Esophagus squamous epithelium (tissue), 4 donors: ENCODE results near the gene MATN1.

Source experiments
- POLR2A ChIP-seq, 4 donors: fragments of 450-650 bp; IDR thresholded peaks; one replicate each; pipeline ENCODE4 v1.6.1; 2017; ENCODE audit warnings: antibody characterized with exemption in 4 of 4, mild to moderate bottlenecking in 4 of 4, moderate library complexity in 3 of 4
- TF ChIP-seq, protein P1 (sequence below), 6 experiments: fragments of 450-650 bp in 4 of 6; fragments of 200-600 bp in 2 of 6; sonication (generic) in 2 of 6; IDR thresholded peaks; one replicate each; pipeline ENCODE4 v1.5.1; 2016 to 2019; ENCODE audit warnings: antibody characterized with exemption in 6 of 6, mild to moderate bottlenecking in 4 of 6, moderate library complexity in 4 of 6

DNA sequence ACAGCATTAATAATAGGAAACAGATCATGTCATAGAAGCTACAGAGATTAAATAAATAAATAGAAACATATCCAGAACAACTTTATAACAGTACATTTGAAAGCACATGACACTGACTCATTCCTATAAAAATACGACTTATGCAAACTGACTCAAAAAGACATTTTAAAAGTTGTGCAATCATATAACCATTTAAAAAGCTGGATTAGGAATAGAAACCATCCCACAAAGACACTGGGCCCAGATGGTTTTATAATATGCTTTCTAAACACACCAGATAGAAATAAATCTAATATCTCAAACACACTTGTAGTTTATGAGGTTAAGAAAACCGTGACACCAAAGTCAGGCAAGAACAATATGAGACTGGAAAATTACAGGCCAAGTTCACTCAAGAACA, 47.6 kb downstream of the MATN1 start:
- TF ChIP-seq, protein P1, sequence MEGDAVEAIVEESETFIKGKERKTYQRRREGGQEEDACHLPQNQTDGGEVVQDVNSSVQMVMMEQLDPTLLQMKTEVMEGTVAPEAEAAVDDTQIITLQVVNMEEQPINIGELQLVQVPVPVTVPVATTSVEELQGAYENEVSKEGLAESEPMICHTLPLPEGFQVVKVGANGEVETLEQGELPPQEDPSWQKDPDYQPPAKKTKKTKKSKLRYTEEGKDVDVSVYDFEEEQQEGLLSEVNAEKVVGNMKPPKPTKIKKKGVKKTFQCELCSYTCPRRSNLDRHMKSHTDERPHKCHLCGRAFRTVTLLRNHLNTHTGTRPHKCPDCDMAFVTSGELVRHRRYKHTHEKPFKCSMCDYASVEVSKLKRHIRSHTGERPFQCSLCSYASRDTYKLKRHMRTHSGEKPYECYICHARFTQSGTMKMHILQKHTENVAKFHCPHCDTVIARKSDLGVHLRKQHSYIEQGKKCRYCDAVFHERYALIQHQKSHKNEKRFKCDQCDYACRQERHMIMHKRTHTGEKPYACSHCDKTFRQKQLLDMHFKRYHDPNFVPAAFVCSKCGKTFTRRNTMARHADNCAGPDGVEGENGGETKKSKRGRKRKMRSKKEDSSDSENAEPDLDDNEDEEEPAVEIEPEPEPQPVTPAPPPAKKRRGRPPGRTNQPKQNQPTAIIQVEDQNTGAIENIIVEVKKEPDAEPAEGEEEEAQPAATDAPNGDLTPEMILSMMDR (IDR thresholded peaks at IDR 0.05) = no peak
- no peak for TF ChIP-seq POLR2A (IDR thresholded peaks at IDR 0.05)
